ENCODE data around the gene PAPSS2.

DNA sequence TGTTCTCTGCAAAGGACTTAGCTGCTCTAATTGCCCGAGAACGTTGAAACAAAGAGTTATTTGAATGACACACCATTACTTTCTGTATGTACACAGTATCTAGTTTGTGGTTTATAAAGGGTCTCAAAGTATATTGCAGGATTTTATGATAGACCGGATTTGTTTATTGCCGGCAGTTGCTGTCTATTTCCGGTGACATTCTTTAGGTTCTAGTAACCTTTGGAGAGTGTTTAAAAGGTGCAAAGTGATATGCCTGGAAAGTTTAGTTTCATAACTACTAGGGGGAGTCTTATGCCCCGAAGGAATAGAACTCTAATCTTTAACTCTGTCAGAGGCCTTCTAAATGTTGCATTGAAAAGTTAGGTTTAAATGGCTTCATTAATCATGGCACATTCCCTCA is 63.8 kb downstream of the PAPSS2 start:
- TF ChIP-seq, protein P1, sequence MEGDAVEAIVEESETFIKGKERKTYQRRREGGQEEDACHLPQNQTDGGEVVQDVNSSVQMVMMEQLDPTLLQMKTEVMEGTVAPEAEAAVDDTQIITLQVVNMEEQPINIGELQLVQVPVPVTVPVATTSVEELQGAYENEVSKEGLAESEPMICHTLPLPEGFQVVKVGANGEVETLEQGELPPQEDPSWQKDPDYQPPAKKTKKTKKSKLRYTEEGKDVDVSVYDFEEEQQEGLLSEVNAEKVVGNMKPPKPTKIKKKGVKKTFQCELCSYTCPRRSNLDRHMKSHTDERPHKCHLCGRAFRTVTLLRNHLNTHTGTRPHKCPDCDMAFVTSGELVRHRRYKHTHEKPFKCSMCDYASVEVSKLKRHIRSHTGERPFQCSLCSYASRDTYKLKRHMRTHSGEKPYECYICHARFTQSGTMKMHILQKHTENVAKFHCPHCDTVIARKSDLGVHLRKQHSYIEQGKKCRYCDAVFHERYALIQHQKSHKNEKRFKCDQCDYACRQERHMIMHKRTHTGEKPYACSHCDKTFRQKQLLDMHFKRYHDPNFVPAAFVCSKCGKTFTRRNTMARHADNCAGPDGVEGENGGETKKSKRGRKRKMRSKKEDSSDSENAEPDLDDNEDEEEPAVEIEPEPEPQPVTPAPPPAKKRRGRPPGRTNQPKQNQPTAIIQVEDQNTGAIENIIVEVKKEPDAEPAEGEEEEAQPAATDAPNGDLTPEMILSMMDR (conservative IDR thresholded peaks at IDR 0.05; ENCODE audit: low read length), result no peak
- no peak for TF ChIP-seq EZH2phosphoT487 (IDR thresholded peaks at IDR 0.05; ENCODE audit: borderline replicate concordance, low read depth, low read length)
